GM12864 (cell line): ENCODE measurements around the gene MKKS.

Experiments used
- DNase-seq: peaks from one replicate; pipeline ENCODE4 v3.0.0-alpha.2; 2011; ENCODE audit warnings: low read depth
- H3K4me3 ChIP-seq: 2 replicates; pipeline ENCODE4 v1.5.1; 2011; ENCODE audit warnings: mild to moderate bottlenecking, low read depth, low read length, control low read depth
- CTCF ChIP-seq: IDR thresholded peaks from 2 replicates; pipeline ENCODE4 v1.5.1; 2011; ENCODE audit warnings: low read depth, mild to moderate bottlenecking, moderate library complexity, low read length, control low read depth, inconsistent platforms; ENCODE audit errors: missing control alignments

The MKKS gene

DNA sequence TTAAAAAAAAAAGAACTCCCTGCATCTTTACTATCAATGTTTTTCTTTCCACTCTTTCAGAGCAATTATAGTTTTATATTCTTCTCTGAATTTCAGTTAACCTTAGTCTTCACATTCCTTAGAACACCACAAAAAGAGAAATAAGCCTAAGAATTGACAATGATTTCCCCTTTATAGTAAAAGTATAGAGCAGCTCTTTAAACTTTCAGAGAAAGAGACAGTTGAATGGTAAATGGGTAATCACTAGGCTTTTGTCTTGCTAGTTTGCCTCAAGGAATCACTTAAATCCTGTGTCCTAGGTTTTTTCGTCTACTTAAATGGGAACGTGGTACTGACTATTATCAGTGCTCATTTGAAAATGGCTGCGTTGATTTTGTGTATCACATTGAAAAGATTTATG, 32.8 kb upstream of the MKKS start:
- no peak for DNase-seq
- no peak overlapping the region for H3K4me3 ChIP-seq
- TF ChIP-seq CTCF = no peak

DNA sequence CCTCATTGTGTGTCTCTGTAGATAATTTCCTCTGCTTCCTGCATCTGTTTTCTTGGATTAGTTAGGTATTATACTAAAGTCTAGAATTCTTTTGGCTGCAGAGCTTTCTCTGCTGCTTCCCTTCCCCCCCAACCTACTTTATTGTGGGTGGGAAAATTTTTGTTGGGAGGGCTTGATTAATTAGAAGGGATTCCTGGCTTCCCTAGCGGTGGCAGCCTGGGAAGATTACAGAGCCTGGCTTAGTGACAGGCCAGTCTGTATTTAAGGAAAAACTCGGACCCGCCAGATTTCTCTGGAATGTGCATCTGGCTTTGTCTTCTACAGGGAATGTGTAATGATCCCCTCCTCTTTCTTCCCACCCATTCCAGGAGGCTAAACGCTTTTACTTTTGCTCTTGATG, 32.3 kb upstream of the MKKS start:
- no peak overlapping the region for H3K4me3 ChIP-seq
- no peak for TF ChIP-seq CTCF
- no peak for DNase-seq

GRCh38 chr20:10465135-10465534, 31.1 kb upstream of the MKKS start:
- no peak for TF ChIP-seq CTCF
- H3K4me3 ChIP-seq = no peak overlapping the region
- DNase-seq = no peak

- no peak for TF ChIP-seq CTCF
- H3K4me3 ChIP-seq = no peak overlapping the region
These were observed 29.6 kb upstream of the MKKS start for GRCh38 chr20:10463622-10464021.

GRCh38 chr20:10462516-10462915, 28.5 kb upstream of the MKKS start:
- no peak for TF ChIP-seq CTCF
- DNase-seq = no peak
- no peak overlapping the region for H3K4me3 ChIP-seq

More at GRCh38 chr20:10463622-10464021, 29.6 kb upstream of the MKKS start:
- no peak for DNase-seq

DNA sequence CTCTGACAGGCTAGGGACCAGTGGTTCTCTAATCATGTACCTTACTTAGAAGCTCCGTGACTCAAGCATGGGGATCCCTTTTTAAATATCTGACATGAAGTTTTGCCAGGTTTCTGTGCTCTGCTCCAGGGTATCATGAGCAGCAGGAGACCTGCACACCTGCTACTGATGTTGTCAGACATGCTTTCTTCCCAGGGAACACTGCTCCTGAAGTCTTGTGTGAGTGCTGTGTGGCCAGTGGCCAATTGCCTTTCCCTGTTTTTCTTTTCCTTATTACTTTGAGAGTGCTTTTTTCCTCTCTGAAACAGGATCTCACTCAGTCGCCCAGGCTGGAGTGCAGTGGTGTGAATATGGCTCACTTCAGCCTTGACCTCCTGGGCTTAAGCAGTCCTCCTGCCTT, 27.5 kb upstream of the MKKS start:
- TF ChIP-seq CTCF = no peak
- H3K4me3 ChIP-seq = no peak overlapping the region
- no peak for DNase-seq

GRCh38 chr20:10454151-10454750, 20.2 kb upstream of the MKKS start:
- no peak overlapping the region for H3K4me3 ChIP-seq
- TF ChIP-seq CTCF = no peak
- DNase-seq = no peak
